Neural progenitor cell (in vitro differentiated cells): ENCODE measurements around the gene LMO1. TPM values are rescaled to one million over a fixed set of nuclear protein-coding genes. Genes with fewer than 3 reads are reported as not detected.
A peak's percentile ranks its signal among the peaks of the same experiment; 100 is the strongest.

Source experiments
- DNase-seq: peaks from one replicate; pipeline ENCODE4 v3.0.0-alpha.2; 2016; ENCODE audit warnings: low spot score
- H2AFZ ChIP-seq: fragments of 200-600 bp; sonication (generic); replicated peaks from 2 replicates; pipeline ENCODE4 v1.6.1; 2016; ENCODE audit warnings: antibody characterized with exemption
- H3F3A ChIP-seq: fragments of 200-600 bp; sonication (generic); 2 replicates; pipeline ENCODE4 v1.6.1; 2016; ENCODE audit warnings: antibody characterized with exemption, low read depth
- H3K27ac ChIP-seq: fragments of 200-600 bp; sonication (generic); 2 replicates; pipeline ENCODE4 v1.5.1; 2016; ENCODE audit warnings: mild to moderate bottlenecking
- H3K27me3 ChIP-seq: fragments of 200-600 bp; sonication (generic); 2 replicates; pipeline ENCODE4 v1.6.1; 2016; ENCODE audit warnings: mild to moderate bottlenecking, moderate library complexity
- H3K36me3 ChIP-seq: fragments of 200-600 bp; sonication (generic); 2 replicates; pipeline ENCODE4 v1.5.1; 2016
- H3K4me1 ChIP-seq: fragments of 200-600 bp; sonication (generic); 2 replicates; pipeline ENCODE4 v1.6.1; 2016; ENCODE audit warnings: mixed run types
- H3K4me2 ChIP-seq: fragments of 200-600 bp; sonication (generic); 2 replicates; pipeline ENCODE4 v1.6.1; 2016
- H3K4me3 ChIP-seq: fragments of 200-600 bp; sonication (generic); 2 replicates; pipeline ENCODE4 v1.5.1; 2016
- H3K79me2 ChIP-seq: fragments of 200-600 bp; sonication (generic); 2 replicates; pipeline ENCODE4 v1.6.1; 2016; ENCODE audit warnings: low read depth
- H3K9ac ChIP-seq: fragments of 200-600 bp; sonication (generic); 2 replicates; pipeline ENCODE4 v1.6.1; 2016
- H3K9me3 ChIP-seq: fragments of 200-600 bp; sonication (generic); 2 replicates; pipeline ENCODE4 v1.5.1; 2016; ENCODE audit warnings: low read depth
- H4K20me1 ChIP-seq: fragments of 200-600 bp; sonication (generic); 2 replicates; pipeline ENCODE4 v1.6.1; 2016; ENCODE audit warnings: low read depth
- H3K27ac Mint-ChIP-seq: 3 replicates; pipeline ENCODE4 v1.8.0; 2021; ENCODE audit warnings: mixed read lengths
- H3K27me3 Mint-ChIP-seq: 2 replicates; pipeline ENCODE4 v1.8.0; 2022; ENCODE audit warnings: low read depth, mild to moderate bottlenecking, inconsistent platforms, moderate library complexity, mixed read lengths; ENCODE audit not compliant: insufficient read depth
- H3K36me3 Mint-ChIP-seq: 3 replicates; pipeline ENCODE4 v1.8.0; 2021; ENCODE audit warnings: mixed read lengths
- H3K4me1 Mint-ChIP-seq: 3 replicates; pipeline ENCODE4 v1.8.0; 2021; ENCODE audit warnings: mixed read lengths
- H3K4me3 Mint-ChIP-seq: 3 replicates; pipeline ENCODE4 v1.8.0; 2021; ENCODE audit warnings: mild to moderate bottlenecking, moderate library complexity, mixed read lengths
- H3K9me3 Mint-ChIP-seq: 3 replicates; pipeline ENCODE4 v1.8.0; 2020; ENCODE audit warnings: mixed read lengths
- CTCF ChIP-seq: fragments of 200-600 bp; sonication (generic); IDR thresholded peaks from 2 replicates; pipeline ENCODE4 v1.5.1; 2017; ENCODE audit warnings: antibody characterized with exemption, mild to moderate bottlenecking
- EZH2 ChIP-seq: fragments of 200-600 bp; sonication (generic); IDR thresholded peaks from 2 replicates; pipeline ENCODE4 v1.6.1; 2017; ENCODE audit warnings: antibody characterized with exemption, mild to moderate bottlenecking, moderate library complexity
- EZH2phosphoT487 ChIP-seq: fragments of 200-600 bp; sonication (generic); IDR thresholded peaks from 2 replicates; pipeline ENCODE4 v1.6.1; 2017; ENCODE audit warnings: antibody characterized with exemption
- total RNA-seq: library from RNA; depleted of rRNA; stranded (reverse); fragments of >200 nt; gene quantifications from 2 replicates; pipeline ENCODE4 v1.2.3, GENCODE V29; 2015; ENCODE audit warnings: low replicate concordance

Gene LMO1
- total RNA-seq, 1 donor from 2014 or later: 2.9 TPM

GRCh38 chr11:8209208-8209807, 54.4 kb downstream of the LMO1 start:
- Mint-ChIP-seq H3K9me3 (no peaks in the 10 kb centered on the region), H3K36me3 (no peaks in the 10 kb centered on the region), H3K27ac (no peak overlapping the region), H3K4me3 (no peak overlapping the region), H3K4me1 (peaks cover 29% of the 10 kb centered on the region), H3K27me3 (peaks cover 6% of the 10 kb centered on the region)
- Histone ChIP-seq H3K27ac (no peak overlapping the region), H3K4me2 (no peak overlapping the region), H2AFZ (no peak overlapping the region), H3K79me2 (no peaks in the 10 kb centered on the region), H3K9ac (no peak overlapping the region), H4K20me1 (no peaks in the 10 kb centered on the region), H3K4me3 (no peak overlapping the region), H3K4me1 (peaks cover 25% of the 10 kb centered on the region), H3K27me3 (no peaks in the 10 kb centered on the region), H3K9me3 (no peaks in the 10 kb centered on the region), H3K36me3 (no peaks in the 10 kb centered on the region), H3F3A (peaks cover 29% of the 10 kb centered on the region)
- peak; percentile 57 for TF ChIP-seq CTCF
- TF ChIP-seq EZH2phosphoT487: no peak
- no peak for DNase-seq

GRCh38 chr11:8207080-8208000, 56.3 kb downstream of the LMO1 start:
- H3K4me2 ChIP-seq: peak overlapping the region; percentile 62
- peaks cover 29% of the 10 kb centered on the region for H3F3A ChIP-seq
- H3K4me3 Mint-ChIP-seq: peak overlapping the region; percentile 35
- H2AFZ ChIP-seq: peak overlapping the region; percentile 47
- no peaks in the 10 kb centered on the region for H4K20me1 ChIP-seq
- H3K4me1 ChIP-seq: peaks cover 25% of the 10 kb centered on the region
- H3K27ac ChIP-seq: peak overlapping the region; percentile 64
- no peaks in the 10 kb centered on the region for H3K79me2 ChIP-seq
- no peaks in the 10 kb centered on the region for H3K9me3 Mint-ChIP-seq
- H3K36me3 ChIP-seq: no peaks in the 10 kb centered on the region
- H3K27me3 Mint-ChIP-seq: peaks cover 7% of the 10 kb centered on the region
- no peaks in the 10 kb centered on the region for H3K27me3 ChIP-seq
- peaks cover 27% of the 10 kb centered on the region for H3K4me1 Mint-ChIP-seq
- H3K36me3 Mint-ChIP-seq: no peaks in the 10 kb centered on the region
- DNase-seq: no peak
- H3K9ac ChIP-seq: no peak overlapping the region
- H3K4me3 ChIP-seq: peak overlapping the region; percentile 5
- peak overlapping the region; percentile 98 for H3K27ac Mint-ChIP-seq
- no peaks in the 10 kb centered on the region for H3K9me3 ChIP-seq
- TF ChIP-seq EZH2 (no peak), EZH2phosphoT487 (no peak), CTCF (no peak)

GRCh38 chr11:8206251-8207079, 57.2 kb downstream of the LMO1 start:
- peak overlapping the region; percentile 5 for H3K4me3 ChIP-seq
- peak overlapping the region; percentile 98 for H3K27ac Mint-ChIP-seq
- H3K27ac ChIP-seq: peak overlapping the region; percentile 64

More at GRCh38 chr11:8206251-8207079, 57.2 kb downstream of the LMO1 start:
- H3K36me3 Mint-ChIP-seq: no peaks in the 10 kb centered on the region
- H3K79me2 ChIP-seq: no peaks in the 10 kb centered on the region
- H3K27me3 ChIP-seq: no peaks in the 10 kb centered on the region
- no peak overlapping the region for H3K9ac ChIP-seq
- peaks cover 7% of the 10 kb centered on the region for H3K27me3 Mint-ChIP-seq
- DNase-seq: peak; percentile 80
- H3K9me3 Mint-ChIP-seq: no peaks in the 10 kb centered on the region
- peaks cover 32% of the 10 kb centered on the region for H3K4me1 Mint-ChIP-seq
- TF ChIP-seq EZH2 (no peak), CTCF (no peak), EZH2phosphoT487 (no peak)
- H2AFZ ChIP-seq: peak overlapping the region; percentile 47
- H3K9me3 ChIP-seq: no peaks in the 10 kb centered on the region
- H3K36me3 ChIP-seq: no peaks in the 10 kb centered on the region
- peaks cover 25% of the 10 kb centered on the region for H3K4me1 ChIP-seq
- no peaks in the 10 kb centered on the region for H4K20me1 ChIP-seq
- peak overlapping the region; percentile 31 for H3K4me3 Mint-ChIP-seq
- peaks cover 29% of the 10 kb centered on the region for H3F3A ChIP-seq
- H3K4me2 ChIP-seq: peak overlapping the region; percentile 62
